Measurements from ENCODE around the gene CALCOCO1.
A peak's percentile ranks its signal among the peaks of the same experiment; 100 is the strongest.
"Not testable (repeated sequence)": the region's sequence is repeated elsewhere in the genome, so short reads cannot be mapped to it uniquely, and the experiment has no call there.

CALCOCO1 gene

GRCh38 chr12:53686436-53686835 lies 40.8 kb downstream of the CALCOCO1 start:
- H3K27me3 Mint-ChIP-seq, result peaks cover 16 to 22% of the 10 kb centered on the region in 2 donors
- no peaks in the 10 kb centered on the region for H3K36me3 Mint-ChIP-seq
- no peak overlapping the region for H3K4me3 Mint-ChIP-seq
- no peaks in the 10 kb centered on the region for H3K4me1 Mint-ChIP-seq
- no peak for DNase-seq
- no peak overlapping the region for H3K27ac Mint-ChIP-seq
- H3K9me3 Mint-ChIP-seq, result peaks cover 0 to under 1% of the 10 kb centered on the region in 2 donors
- no peak for ATAC-seq (replicated peaks)

GRCh38 chr12:53684654-53685220 lies 42.5 kb downstream of the CALCOCO1 start:
- ATAC-seq (replicated peaks), result no peak
- Mint-ChIP-seq H3K36me3 (no peaks in the 10 kb centered on the region), H3K4me1 (no peaks in the 10 kb centered on the region), H3K27me3 (peaks cover 9 to 16% of the 10 kb centered on the region in 2 donors), H3K27ac (no peak overlapping the region), H3K9me3 (no peaks in the 10 kb centered on the region), H3K4me3 (no peak overlapping the region)
- DNase-seq, result no peak

DNA sequence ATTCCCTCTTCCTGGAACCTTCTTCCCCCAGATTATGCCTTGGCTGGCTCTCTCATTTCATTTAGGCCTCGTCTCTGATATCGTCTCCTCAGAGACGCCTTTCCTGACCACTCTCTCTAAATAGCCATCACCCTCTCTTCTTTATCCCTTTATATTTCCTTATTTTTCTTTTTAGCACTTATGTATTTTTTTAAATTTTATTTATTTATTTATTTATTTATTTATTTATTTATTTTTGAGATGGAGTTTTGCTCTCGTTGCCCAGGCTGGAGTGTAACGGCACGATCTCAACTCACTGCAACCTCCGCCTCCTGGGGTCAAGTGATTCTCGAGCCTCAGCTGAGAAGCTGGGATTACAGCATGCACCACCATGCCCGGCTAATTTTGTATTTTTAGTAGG lies 43.3 kb downstream of the CALCOCO1 start:
- no peak overlapping the region for H3K4me3 Mint-ChIP-seq
- H3K4me1 Mint-ChIP-seq, result no peaks in the 10 kb centered on the region
- ATAC-seq (replicated peaks), result no peak
- no peak overlapping the region for H3K27ac Mint-ChIP-seq
- H3K27me3 Mint-ChIP-seq, result peaks cover 14 to 18% of the 10 kb centered on the region in 2 donors
- H3K9me3 Mint-ChIP-seq, result no peaks in the 10 kb centered on the region
- H3K36me3 Mint-ChIP-seq, result no peaks in the 10 kb centered on the region
- DNase-seq, result no peak

- Mint-ChIP-seq H3K36me3 (no peaks in the 10 kb centered on the region), H3K4me1 (no peaks in the 10 kb centered on the region), H3K27ac (peak overlapping the region; percentile 49), H3K9me3 (no peaks in the 10 kb centered on the region), H3K4me3 (no peak overlapping the region), H3K27me3 (peaks cover 13 to 15% of the 10 kb centered on the region in 2 donors)
- ATAC-seq (replicated peaks) (no peak), DNase-seq (no peak)
Observed at GRCh38 chr12:53683494-53683893, 43.8 kb downstream of the CALCOCO1 start.

GRCh38 chr12:53680061-53680460 lies 47.2 kb downstream of the CALCOCO1 start:
- not testable (repeated sequence) for H3K36me3 Mint-ChIP-seq; H3K27ac Mint-ChIP-seq; H3K9me3 Mint-ChIP-seq; H3K4me3 Mint-ChIP-seq; DNase-seq; ATAC-seq (replicated peaks); H3K4me1 Mint-ChIP-seq
- H3K27me3 Mint-ChIP-seq, result peaks cover 11 to 22% of the 10 kb centered on the region in 2 donors

GRCh38 chr12:53677800-53678148 lies 49.5 kb downstream of the CALCOCO1 start:
- Mint-ChIP-seq H3K27ac (no peak overlapping the region), H3K9me3 (no peaks in the 10 kb centered on the region), H3K27me3 (peaks cover 11 to 22% of the 10 kb centered on the region in 2 donors), H3K4me3 (peak overlapping the region in 1 of 2 donors; percentile 86), H3K4me1 (peaks cover 0 to 19% of the 10 kb centered on the region in 2 donors), H3K36me3 (peaks cover 0 to 4% of the 10 kb centered on the region in 2 donors)
- DNase-seq, result no peak
- no peak for ATAC-seq (replicated peaks)

- Mint-ChIP-seq H3K27me3 (peaks cover 11 to 22% of the 10 kb centered on the region in 2 donors), H3K36me3 (peaks cover 0 to 4% of the 10 kb centered on the region in 2 donors), H3K4me1 (peaks cover 0 to 19% of the 10 kb centered on the region in 2 donors), H3K27ac (peak overlapping the region; percentile 70), H3K4me3 (peak overlapping the region; percentile 86), H3K9me3 (no peaks in the 10 kb centered on the region)
- ATAC-seq (replicated peaks) (no peak), DNase-seq (no peak)
Observed at GRCh38 chr12:53677016-53677799, 50.0 kb downstream of the CALCOCO1 start.

GRCh38 chr12:53676656-53677015 lies 50.6 kb downstream of the CALCOCO1 start:
- ATAC-seq (replicated peaks) (peak in 1 of 2 donors; percentile 2), DNase-seq (no peak)
- H3K4me3 Mint-ChIP-seq, result peak overlapping the region; percentile 86
- peaks cover 11 to 22% of the 10 kb centered on the region in 2 donors for H3K27me3 Mint-ChIP-seq
- no peaks in the 10 kb centered on the region for H3K9me3 Mint-ChIP-seq
- H3K4me1 Mint-ChIP-seq, result peaks cover 0 to 20% of the 10 kb centered on the region in 2 donors
- H3K36me3 Mint-ChIP-seq, result peaks cover 2 to 5% of the 10 kb centered on the region in 2 donors
- H3K27ac Mint-ChIP-seq, result peak overlapping the region; percentile 88

DNA sequence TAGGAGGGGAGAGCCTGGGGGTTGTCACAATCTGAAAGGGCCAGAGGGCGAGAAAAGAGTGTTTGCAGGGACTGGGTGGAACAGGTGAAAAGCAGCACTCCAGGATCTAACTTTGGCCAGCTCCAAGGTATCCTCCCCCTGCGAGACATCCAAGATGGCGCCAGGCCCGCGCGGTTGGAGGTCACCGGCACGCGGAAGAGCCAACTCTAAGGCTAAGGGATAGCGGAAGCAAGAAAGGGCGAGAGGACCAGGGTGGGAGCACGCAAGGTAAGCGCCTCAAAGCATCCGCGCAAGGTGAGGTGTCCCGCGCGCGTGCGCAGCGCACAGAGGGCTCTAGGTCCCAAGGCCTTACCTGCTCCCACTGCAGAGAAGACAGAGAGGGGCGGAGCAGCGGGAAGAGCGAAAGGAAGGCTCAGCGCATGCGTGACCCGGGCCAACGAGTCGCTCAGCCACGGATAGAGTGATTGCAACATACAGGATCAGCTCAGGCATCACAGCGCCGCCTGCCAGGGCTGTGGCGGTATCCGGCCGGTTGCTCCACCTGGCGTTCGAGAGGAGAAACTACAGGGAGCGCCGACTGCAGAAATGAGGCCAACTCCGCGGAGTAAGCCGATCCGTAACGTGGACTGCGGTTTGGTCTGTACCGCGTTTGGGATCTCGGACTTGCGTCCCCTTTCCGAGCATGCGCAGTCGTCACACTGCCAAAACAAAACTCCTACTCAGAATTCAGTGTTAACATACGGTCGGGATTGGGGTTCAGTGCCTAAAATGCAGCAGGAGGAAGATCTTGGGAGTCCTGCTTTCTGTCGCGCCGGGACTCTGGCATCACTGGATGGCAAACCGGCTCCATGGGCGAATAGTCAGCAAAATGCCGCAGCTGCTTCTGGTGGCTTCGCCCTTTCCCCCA lies 51.3 kb downstream of the CALCOCO1 start, which contains the start of gene ATP5MC2:
ATP5MC2 (minus strand) TSS at position 383 of the 907 bp plus-strand sequence. CDS start 3,469 bp downstream, outside the sequence.
- ATAC-seq (replicated peaks) (peak; percentile 94 to 96), DNase-seq (peak; percentile 97)
- Mint-ChIP-seq H3K4me3 (peak within 1 kb of the TSS; percentile 86), H3K36me3 (peaks cover 7 to 10% of the 10 kb centered on the region in 2 donors), H3K4me1 (peaks cover 2 to 25% of the 10 kb centered on the region in 2 donors), H3K27me3 (peaks cover 11 to 22% of the 10 kb centered on the region in 2 donors), H3K27ac (peak within 1 kb of the TSS; percentile 88), H3K9me3 (no peaks in the 10 kb centered on the region)

DNA sequence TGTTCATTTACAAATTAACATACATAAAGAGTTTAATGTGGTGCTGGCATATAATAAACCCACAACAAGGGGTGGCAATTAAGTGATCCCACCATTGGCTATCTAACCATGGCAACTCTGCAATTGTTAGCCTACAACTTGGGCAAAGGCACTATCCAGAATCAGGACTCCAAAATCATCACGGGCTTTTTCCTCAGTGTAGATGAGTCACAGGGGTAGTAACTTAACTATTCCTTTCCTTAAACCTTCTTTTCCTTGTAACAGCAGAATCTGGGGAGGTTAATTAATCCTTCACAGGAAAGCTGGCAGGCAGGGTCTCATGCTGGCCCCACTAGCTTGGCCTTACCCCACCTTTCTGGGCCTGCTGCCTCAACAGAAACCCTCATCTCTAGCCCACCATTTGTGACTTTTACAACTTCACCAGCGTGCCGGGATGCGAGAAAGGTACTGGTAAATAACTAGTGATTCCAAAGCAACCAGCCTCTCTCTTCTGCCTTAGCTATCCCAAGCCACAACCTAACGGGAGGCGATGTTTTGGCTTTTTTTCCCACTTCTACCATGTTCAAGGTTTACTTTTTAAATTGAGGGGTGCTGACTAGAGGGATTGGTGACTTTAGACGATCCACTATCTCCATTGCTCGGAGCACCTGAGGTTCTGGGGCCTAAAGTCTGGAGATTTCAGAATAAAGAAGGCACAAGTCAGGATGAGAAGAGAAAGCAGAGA lies 52.1 kb downstream of the CALCOCO1 start:
- Mint-ChIP-seq H3K4me3 (peak overlapping the region; percentile 86), H3K36me3 (peaks cover 8 to 12% of the 10 kb centered on the region in 2 donors)

DNA sequence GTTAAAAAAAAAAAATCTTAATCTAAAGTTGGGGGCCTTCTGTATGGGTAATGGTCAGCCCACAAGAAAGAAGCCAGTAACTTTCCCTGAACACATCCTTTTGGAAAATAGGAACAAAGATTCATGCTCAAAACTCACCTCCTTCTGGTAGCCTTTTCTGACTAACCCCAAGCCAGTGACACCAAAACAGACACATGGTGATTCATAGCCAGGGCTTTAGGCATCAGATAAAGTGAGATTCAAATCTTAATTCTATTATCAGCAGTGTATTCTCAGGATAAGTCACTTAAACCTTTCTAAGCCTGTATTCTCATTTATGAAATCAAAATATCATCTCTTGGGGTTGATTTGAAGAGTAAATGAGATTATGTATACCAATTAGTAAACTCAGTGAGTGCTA lies 56.3 kb downstream of the CALCOCO1 start:
- H3K27me3 Mint-ChIP-seq, result no peaks in the 10 kb centered on the region
- peaks cover 20 to 35% of the 10 kb centered on the region in 2 donors for H3K36me3 Mint-ChIP-seq
- ATAC-seq (replicated peaks), result no peak
- H3K9me3 Mint-ChIP-seq, result no peaks in the 10 kb centered on the region
- H3K4me3 Mint-ChIP-seq, result no peak overlapping the region
- no peak for DNase-seq
- H3K27ac Mint-ChIP-seq, result no peak overlapping the region
- H3K4me1 Mint-ChIP-seq, result peaks cover 2 to 22% of the 10 kb centered on the region in 2 donors

More for the DNA sequence above, 52.1 kb downstream of the CALCOCO1 start:
- no peak for DNase-seq
- Mint-ChIP-seq H3K9me3 (no peaks in the 10 kb centered on the region), H3K27ac (peak overlapping the region; percentile 88), H3K27me3 (peaks cover 11 to 20% of the 10 kb centered on the region in 2 donors), H3K4me1 (peaks cover 2 to 25% of the 10 kb centered on the region in 2 donors)
- ATAC-seq (replicated peaks), result no peak

DNA sequence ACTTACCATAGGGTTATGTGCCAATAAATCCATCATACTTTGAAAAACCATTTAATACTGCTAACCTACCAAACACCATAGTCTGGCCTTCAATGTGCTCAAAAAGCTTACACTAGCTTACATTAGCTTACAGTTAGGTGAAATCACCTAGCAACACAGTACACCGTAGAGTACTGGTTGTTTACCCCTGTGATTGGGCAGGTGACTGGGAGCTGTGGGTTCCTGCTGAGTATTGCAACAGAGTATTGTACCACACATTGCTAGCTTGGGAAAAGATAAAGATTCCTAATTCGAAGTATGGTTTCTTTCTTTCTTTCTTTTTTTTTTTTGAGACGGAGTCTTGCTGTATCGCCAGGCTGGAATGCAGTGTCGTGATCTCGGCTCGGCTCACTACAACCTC lies 56.9 kb downstream of the CALCOCO1 start:
- no peak overlapping the region for H3K4me3 Mint-ChIP-seq
- H3K27ac Mint-ChIP-seq, result no peak overlapping the region
- H3K9me3 Mint-ChIP-seq, result no peaks in the 10 kb centered on the region

GRCh38 chr12:53667080-53667479 lies 60.2 kb downstream of the CALCOCO1 start:
- Mint-ChIP-seq H3K27ac (no peak overlapping the region), H3K27me3 (no peaks in the 10 kb centered on the region), H3K9me3 (no peaks in the 10 kb centered on the region), H3K36me3 (peaks cover 37 to 55% of the 10 kb centered on the region in 2 donors), H3K4me3 (no peak overlapping the region), H3K4me1 (peaks cover 2 to 7% of the 10 kb centered on the region in 2 donors)
- DNase-seq (no peak), ATAC-seq (replicated peaks) (no peak)

More for the DNA sequence above, 56.9 kb downstream of the CALCOCO1 start:
- ATAC-seq (replicated peaks) (no peak), DNase-seq (no peak)
- Mint-ChIP-seq H3K27me3 (no peaks in the 10 kb centered on the region), H3K36me3 (peaks cover 20 to 41% of the 10 kb centered on the region in 2 donors), H3K4me1 (peaks cover 2 to 22% of the 10 kb centered on the region in 2 donors)
